Thoracic aorta (tissue), 2 donors: ENCODE measurements around the gene EGFLAM. TPM values are rescaled to one million over a fixed set of nuclear protein-coding genes. Genes with fewer than 3 reads are reported as not detected.

Experiments used
- ATAC-seq: fragments of 150-250 bp; one replicate; pipeline ENCODE4 v1.8.0; 2017; ENCODE audit warnings: low read depth; ENCODE audit not compliant: insufficient number of reproducible peaks, low FRiP score
- DNase-seq: peaks from one replicate; pipeline ENCODE4 v3.0.0-alpha.2; 2020; ENCODE audit warnings: low spot score
- H3K27ac ChIP-seq, 2 donors: fragments of 200-600 bp; sonication (generic); 1 replicate in 1 of 2; 2 replicates in 1 of 2; pipeline ENCODE4 v1.5.1; 2016; ENCODE audit warnings: mild to moderate bottlenecking in 2 of 2, moderate library complexity in 2 of 2
- H3K27me3 ChIP-seq: fragments of 200-600 bp; sonication (generic); replicated peaks from 2 replicates; pipeline ENCODE4 v1.6.0; 2016; ENCODE audit warnings: mild to moderate bottlenecking; ENCODE audit not compliant: insufficient read depth
- H3K36me3 ChIP-seq: fragments of 200-600 bp; sonication (generic); one replicate; pipeline ENCODE4 v1.5.1; 2016
- H3K4me1 ChIP-seq, 2 donors: fragments of 200-600 bp; sonication (generic); 1 replicate in 1 of 2; 2 replicates in 1 of 2; pipeline versions ENCODE4 v1.5.1 to v1.6.0; 2016; ENCODE audit warnings: low read depth in 2 of 2, mild to moderate bottlenecking in 1 of 2; ENCODE audit not compliant: control insufficient read depth in 1 of 2
- H3K4me3 ChIP-seq: fragments of 200-600 bp; sonication (generic); 2 replicates; pipeline ENCODE4 v1.5.1; 2016; ENCODE audit warnings: mild to moderate bottlenecking
- H3K9me3 ChIP-seq: fragments of 200-600 bp; sonication (generic); 2 replicates; pipeline ENCODE4 v1.5.1; 2016
- total RNA-seq, 2 donors: library from RNA; depleted of rRNA; stranded (reverse); fragments of >200 nt; gene quantifications; one replicate each; pipeline versions ENCODE4 v1.1.0 to v1.2.3, GENCODE V29; 2016
- TF ChIP-seq, protein P1 (sequence below): fragments of 200-600 bp; sonication (generic); IDR thresholded peaks from one replicate; pipeline ENCODE4 v1.5.1; 2019; ENCODE audit warnings: antibody characterized with exemption

The EGFLAM gene
- total RNA-seq, 2 donors from 2014 or later = 10.7 to 23.4 TPM

DNA sequence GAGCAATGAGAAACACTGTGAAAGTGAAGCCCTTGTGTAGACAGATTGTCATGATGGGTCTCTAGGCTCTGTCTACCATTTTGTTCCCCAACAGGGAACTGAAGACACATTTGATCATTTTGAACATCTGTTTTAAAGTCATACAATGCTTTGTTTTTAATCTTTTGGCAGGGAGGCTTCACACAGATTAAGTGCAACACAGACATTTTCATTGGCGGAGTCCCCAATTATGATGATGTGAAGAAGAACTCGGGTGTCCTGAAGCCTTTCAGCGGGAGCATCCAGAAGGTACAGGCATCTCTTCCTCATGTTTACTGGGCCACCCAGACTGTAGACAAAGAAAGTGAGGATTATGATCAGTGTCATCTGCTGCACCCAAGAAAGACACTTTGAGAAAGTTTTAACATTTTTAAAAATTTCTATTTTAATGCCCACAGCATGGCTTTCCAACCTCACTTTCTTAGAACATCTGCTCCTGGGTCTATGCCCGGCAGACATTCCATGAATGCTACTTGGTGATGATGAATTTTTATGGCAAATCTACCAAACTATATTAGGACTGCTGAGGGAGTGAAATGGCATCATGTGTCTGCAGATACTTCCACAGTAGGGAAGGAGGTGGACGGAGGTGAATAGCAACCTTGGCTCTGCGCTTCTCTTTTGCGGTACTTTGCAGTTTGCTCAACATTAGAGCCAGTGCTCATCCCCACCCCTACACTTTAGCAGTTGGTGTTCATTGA lies 176.8 kb downstream of the EGFLAM start:
- H3K4me3 ChIP-seq = no peak overlapping the region
- H3K27me3 ChIP-seq = no peaks in the 10 kb centered on the region
- no peaks in the 10 kb centered on the region for H3K9me3 ChIP-seq
- no peak for DNase-seq
- peaks cover 10 to 24% of the 10 kb centered on the region in 2 donors for H3K4me1 ChIP-seq
- H3K36me3 ChIP-seq = no peaks in the 10 kb centered on the region
- H3K27ac ChIP-seq = peak overlapping the region in 1 of 2 donors; percentile 52
- ATAC-seq = peak; percentile 22
- TF ChIP-seq, protein P1, sequence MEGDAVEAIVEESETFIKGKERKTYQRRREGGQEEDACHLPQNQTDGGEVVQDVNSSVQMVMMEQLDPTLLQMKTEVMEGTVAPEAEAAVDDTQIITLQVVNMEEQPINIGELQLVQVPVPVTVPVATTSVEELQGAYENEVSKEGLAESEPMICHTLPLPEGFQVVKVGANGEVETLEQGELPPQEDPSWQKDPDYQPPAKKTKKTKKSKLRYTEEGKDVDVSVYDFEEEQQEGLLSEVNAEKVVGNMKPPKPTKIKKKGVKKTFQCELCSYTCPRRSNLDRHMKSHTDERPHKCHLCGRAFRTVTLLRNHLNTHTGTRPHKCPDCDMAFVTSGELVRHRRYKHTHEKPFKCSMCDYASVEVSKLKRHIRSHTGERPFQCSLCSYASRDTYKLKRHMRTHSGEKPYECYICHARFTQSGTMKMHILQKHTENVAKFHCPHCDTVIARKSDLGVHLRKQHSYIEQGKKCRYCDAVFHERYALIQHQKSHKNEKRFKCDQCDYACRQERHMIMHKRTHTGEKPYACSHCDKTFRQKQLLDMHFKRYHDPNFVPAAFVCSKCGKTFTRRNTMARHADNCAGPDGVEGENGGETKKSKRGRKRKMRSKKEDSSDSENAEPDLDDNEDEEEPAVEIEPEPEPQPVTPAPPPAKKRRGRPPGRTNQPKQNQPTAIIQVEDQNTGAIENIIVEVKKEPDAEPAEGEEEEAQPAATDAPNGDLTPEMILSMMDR = no peak

DNA sequence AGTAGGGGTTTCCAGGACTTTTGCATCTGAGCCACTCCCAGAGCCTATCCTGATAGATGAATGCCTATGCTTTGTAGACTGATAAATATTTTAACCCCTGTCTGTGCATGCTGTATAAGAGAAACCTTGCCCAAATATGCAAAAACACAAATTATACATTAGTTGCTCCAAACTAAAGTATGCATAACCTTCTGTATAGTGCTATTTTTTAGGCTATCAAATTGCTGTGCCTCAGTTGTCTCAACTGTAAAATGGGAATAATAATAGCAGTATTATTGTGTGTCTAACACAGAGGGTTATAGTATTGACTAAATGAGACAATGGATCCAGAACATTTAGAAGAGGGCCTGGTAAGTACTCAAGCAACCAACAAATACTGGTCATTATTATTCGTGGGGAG lies 180.4 kb downstream of the EGFLAM start:
- Histone ChIP-seq H3K4me1 (peaks cover 6 to 13% of the 10 kb centered on the region in 2 donors), H3K9me3 (no peaks in the 10 kb centered on the region), H3K36me3 (no peaks in the 10 kb centered on the region), H3K27ac (no peak overlapping the region), H3K27me3 (no peaks in the 10 kb centered on the region), H3K4me3 (no peak overlapping the region)
- TF ChIP-seq, protein P1 = no peak
- no peak for DNase-seq
- ATAC-seq = no peak

DNA sequence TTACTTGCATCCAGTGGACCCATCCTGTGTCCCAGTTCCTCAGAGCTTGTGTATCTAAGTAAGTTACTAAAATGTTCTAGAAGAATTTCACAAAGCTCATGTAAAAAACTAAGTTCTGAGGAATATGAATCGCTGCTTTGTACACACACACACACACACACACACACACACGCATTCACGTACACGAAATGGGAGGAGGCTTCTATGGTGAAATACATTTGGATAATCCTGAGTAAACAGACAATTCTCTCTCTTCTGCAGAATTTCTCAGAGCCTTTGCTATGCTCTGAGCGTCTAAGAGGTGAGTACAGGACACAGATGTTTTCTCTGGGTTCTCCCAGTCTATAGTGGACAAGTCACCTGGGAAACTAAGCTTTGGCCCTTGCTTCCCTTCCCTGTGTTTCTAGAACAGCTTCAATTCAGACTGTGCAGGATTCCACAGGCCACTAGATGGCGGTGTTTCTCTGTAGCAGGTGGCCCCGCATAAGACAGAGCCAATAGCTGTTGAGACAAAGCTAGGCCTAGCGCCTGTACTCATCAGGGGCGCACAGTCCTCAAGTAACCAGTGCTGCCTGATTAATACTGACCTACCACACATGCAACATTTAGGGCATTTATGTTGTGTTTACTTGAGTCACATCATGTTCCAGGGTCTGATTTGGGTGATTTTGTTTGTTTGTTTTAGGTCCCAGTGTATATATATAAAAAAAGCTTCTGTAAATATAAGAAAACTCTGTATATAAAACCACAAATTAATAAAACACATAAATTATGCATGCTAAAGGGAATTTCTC lies 183.3 kb downstream of the EGFLAM start:
- no peaks in the 10 kb centered on the region for H3K27me3 ChIP-seq
- peak; percentile 75 for DNase-seq
- H3K27ac ChIP-seq = no peak overlapping the region
- H3K9me3 ChIP-seq = no peaks in the 10 kb centered on the region
- TF ChIP-seq, protein P1 = peak; percentile 97
- peaks cover 0 to 22% of the 10 kb centered on the region in 2 donors for H3K4me1 ChIP-seq
- H3K36me3 ChIP-seq = no peaks in the 10 kb centered on the region
- ATAC-seq = peak; percentile 70
- no peak overlapping the region for H3K4me3 ChIP-seq

DNA sequence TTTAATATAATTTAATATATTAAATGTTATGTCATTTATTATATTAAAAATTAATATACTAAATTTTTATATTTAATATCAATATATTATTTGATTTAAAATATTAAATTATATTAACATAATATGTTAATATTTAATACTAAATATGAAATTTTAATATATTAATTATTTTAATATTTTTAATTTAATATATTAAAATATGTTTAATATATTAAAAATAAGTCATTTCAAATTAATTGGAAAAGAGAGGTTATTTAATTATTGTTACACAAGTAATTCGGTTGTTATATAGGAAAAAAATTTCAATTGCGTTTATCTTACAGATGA lies 183.9 kb downstream of the EGFLAM start:
- Histone ChIP-seq H3K27me3 (no peaks in the 10 kb centered on the region), H3K36me3 (no peaks in the 10 kb centered on the region), H3K4me1 (peaks cover 2 to 27% of the 10 kb centered on the region in 2 donors), H3K4me3 (no peak overlapping the region), H3K27ac (no peak overlapping the region), H3K9me3 (no peaks in the 10 kb centered on the region)
- no peak for DNase-seq
- TF ChIP-seq, protein P1 = no peak
- ATAC-seq = no peak

DNA sequence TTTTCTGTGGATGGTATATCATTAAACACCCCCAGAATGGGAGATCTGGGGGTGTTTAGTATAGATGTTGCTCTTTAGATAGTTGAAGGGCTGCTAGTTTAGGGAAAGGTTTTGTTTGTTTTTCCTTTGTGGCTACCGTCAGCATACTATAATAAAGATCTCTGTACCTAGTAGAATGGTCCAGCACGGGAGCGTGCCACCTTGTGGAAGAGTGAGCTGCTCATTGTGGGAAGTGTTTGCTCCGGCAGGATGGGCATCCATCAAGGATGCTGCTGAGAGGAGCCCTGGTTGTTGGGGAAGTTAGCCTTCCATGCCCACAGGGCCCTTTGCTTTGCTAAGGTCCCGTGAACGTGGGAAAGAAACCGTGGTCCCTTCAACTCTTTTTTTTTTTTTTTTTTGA lies 185.0 kb downstream of the EGFLAM start:
- TF ChIP-seq, protein P1 = no peak
- H3K4me3 ChIP-seq = no peak overlapping the region
- H3K36me3 ChIP-seq = no peaks in the 10 kb centered on the region
- peaks cover 14 to 38% of the 10 kb centered on the region in 2 donors for H3K4me1 ChIP-seq
- no peak for DNase-seq
- no peak for ATAC-seq
- no peaks in the 10 kb centered on the region for H3K9me3 ChIP-seq
- H3K27ac ChIP-seq = no peak overlapping the region
- H3K27me3 ChIP-seq = no peaks in the 10 kb centered on the region
